ENCODE results near the gene GSX1.
"Not testable (repeated sequence)": the region's sequence is repeated elsewhere in the genome, so short reads cannot be mapped to it uniquely, and the experiment has no call there.

Gene GSX1

GRCh38 chr13:27792393-27793218 lies at the start of gene GSX1:
Gene GSX1 (plus strand): TSS chr13:27792483. CDS start chr13:27792691, 208 bp downstream.
- DNase-seq (ENCODE audit: low read depth in 2 of 2), result peak; percentile 32 to 38

- DNase-seq (ENCODE audit: low read depth in 2 of 2), result no peak
Observed at GRCh38 chr13:27744801-27745200, 47.5 kb upstream of the GSX1 start.

DNA sequence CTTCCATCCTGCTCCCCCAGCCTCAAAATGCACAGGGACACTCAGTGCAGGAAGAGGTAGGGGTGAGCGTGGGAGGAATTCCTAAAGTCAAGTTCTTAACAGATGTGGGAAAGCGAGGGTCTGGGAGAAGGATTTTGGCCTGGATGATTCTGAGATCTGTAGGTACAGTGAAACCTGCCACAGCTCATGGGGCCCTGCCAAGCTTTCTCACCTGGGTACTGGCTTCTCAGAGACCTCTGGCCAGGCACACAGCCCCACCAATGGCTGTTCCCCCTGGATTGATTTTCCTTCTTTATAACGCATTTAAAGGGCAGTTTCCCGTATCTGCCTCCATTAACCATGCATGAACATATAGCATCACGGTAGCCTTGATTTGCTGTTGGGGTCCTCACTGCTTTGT lies 47.0 kb upstream of the GSX1 start:
- no peak for DNase-seq (ENCODE audit: low read depth in 2 of 2)

GRCh38 chr13:27748143-27748542 lies 44.1 kb upstream of the GSX1 start:
- not testable (repeated sequence) for DNase-seq (ENCODE audit: low read depth in 2 of 2)

GRCh38 chr13:27751953-27752532 lies 40.2 kb upstream of the GSX1 start:
- no peak for DNase-seq (ENCODE audit: low read depth in 2 of 2)

DNA sequence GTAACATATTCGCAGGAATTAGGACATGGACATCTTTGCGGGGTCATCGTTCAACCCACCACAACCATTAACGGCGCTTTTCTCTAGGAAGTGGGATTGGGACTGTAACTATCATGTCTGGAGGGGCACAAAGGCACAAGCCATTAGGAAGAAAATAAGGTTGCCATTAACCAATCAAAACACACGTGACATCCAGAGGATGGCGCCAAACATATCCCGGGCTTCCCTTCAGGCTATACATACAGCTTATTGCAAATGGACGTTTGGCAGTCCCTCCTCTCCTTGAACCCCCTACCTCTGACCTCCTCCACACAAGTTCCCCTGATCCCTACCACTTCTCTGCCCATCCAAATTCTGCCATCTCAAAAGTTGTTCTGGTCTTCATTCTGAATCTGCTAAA lies 26.6 kb upstream of the GSX1 start:
- DNase-seq (ENCODE audit: low read depth in 2 of 2), result no peak

DNA sequence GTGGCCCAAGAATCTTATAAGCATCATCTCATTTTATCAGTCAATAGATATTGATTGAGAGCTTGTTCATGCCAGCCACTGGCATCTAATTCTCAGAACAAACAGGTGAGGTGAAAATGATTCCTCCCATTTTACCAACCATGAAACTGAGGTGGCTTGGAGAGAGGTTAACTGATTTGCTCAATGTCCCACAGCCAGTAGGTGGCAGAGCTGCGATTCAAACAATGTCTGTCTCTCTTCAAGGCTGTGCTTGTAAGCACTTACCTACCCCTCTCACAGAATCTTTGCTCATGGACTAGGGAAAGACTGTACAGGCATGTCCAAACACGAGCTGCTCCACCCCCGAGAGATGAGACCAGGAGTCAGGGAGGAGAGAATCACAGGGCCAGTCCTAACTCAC lies 21.5 kb upstream of the GSX1 start:
- DNase-seq (ENCODE audit: low read depth in 2 of 2), result no peak

DNA sequence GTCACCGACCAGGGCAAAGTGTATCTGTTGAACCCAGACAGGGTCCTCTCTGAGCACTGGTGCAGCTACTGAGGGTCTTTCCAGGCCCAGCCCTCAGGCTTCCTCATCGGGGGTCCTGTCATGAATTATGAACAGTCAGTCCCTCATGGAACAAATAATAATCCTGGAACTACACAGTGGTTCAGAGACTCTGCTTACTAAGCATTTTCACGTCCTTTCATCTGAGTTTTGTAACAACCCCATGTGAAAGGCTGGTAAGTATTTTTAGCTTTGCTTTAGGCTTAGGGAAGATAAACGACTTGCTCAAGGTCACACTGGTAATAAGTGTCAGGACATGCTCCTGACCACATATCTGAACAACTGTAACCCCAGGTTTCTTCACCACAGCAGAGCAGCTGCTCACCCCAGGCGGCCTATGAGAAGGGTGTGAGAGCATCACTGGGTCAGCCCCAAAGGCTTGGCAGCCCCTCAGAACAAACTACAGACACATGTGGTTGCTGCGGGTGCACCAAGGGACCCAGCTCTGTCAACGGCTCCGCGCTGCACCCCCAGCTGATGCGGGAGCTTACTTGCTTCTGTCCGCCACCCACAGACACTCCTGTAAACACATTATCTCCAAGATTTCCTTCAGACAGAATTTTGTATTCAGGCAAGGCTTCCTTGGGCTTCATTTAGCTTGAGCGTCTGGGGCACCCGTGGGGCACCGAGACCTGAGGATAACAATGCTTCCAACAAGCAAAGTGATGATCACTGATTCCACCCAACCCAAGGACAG lies 19.4 kb upstream of the GSX1 start:
- DNase-seq (ENCODE audit: low read depth in 2 of 2), result no peak

GRCh38 chr13:27774169-27774568 lies 18.1 kb upstream of the GSX1 start:
- DNase-seq (ENCODE audit: low read depth in 2 of 2), result no peak

DNA sequence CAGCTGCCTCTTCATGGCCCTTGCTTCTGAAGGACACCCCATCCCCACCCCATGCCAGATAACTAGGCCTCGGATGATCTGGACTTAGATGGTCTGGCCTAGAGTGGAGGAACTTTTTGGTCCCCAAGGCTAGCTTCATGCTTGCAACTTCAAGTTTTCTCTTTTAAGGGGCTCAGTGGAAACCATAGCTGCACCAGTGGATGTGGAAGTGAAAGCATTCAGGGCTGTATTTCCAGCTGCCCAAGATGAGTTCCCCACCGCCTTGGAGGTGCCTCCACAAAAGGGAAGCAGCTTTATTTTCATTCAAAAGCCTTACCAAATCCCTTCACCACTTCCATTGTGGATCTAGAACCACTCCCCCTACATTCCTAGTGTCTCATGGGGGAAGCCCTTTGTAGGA lies 17.6 kb upstream of the GSX1 start:
- no peak for DNase-seq (ENCODE audit: low read depth in 2 of 2)

DNA sequence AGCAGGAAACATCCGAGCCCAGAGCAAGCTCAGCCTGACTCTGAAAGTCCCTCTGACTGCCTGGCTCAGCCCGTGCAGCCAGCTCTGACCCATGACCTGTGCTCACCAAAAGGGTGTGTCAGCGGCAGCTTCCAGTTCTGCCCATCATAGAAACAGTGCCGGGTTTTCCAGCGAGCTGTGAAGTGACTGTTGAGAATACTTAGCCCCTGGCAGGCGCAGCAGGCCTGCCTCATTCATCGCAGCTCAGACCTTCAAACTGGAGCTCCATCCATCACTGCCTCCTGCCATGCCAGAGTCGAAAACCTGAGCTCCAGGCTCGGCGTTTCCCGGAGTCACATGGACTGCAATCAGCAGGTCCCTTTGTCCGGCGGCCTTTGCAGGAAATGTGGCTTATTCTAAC lies 16.3 kb upstream of the GSX1 start:
- no peak for DNase-seq (ENCODE audit: low read depth in 2 of 2)

GRCh38 chr13:27782151-27782550 lies 10.1 kb upstream of the GSX1 start:
- DNase-seq (ENCODE audit: low read depth in 2 of 2), result no peak

GRCh38 chr13:27783111-27783510 lies 9.2 kb upstream of the GSX1 start:
- no peak for DNase-seq (ENCODE audit: low read depth in 2 of 2)

- DNase-seq (ENCODE audit: low read depth in 2 of 2), result no peak
Observed at GRCh38 chr13:27788271-27788670, 4.0 kb upstream of the GSX1 start.

- no peak for DNase-seq (ENCODE audit: low read depth in 2 of 2)
Observed at GRCh38 chr13:27789153-27789494, 3.2 kb upstream of the GSX1 start.

- DNase-seq (ENCODE audit: low read depth in 2 of 2), result no peak
Observed at GRCh38 chr13:27789495-27790303, 2.6 kb upstream of the GSX1 start.

GRCh38 chr13:27790523-27790922 lies 1.8 kb upstream of the GSX1 start:
- DNase-seq (ENCODE audit: low read depth in 2 of 2), result no peak

DNA sequence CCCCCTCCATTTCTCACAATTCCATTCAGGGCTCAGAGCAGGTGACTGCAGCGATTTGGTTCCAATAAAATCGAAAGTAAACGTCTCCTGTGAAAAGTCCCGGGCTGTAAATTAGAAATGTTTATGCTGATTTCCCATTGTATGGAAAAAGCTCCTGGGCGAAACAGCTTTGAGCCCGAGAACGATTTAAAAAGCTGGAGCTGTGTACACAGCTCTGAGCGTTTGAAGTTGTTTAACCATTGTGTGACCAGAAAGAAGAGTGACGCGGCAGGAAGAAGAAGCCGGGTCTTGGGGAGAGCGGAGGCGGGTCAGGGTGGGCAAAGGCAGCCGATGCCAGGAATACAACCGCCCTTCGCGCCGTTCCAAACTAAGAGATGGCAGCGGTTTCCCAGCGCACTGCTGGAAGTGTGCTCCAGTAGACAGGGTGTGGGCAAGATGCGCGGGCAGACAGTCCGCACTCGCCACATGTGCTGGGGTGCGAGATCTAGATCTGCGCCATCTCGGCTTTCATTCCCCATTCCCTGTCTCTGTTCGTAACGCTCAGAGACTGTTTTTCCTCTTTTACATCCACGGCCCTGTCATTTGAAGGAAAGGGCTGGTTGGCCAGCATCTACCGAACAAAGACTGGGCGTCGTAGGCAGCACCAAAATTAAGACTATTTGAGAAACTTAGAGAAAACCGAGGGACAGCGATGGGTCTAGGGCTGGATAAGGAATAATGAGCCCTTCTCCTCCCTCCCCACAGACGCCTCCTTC lies 960 bp upstream of the GSX1 start:
- no peak for DNase-seq (ENCODE audit: low read depth in 2 of 2)

- DNase-seq (ENCODE audit: low read depth in 2 of 2), result no peak
Observed at GRCh38 chr13:27791901-27792392, 336 bp upstream of the GSX1 start.

DNA sequence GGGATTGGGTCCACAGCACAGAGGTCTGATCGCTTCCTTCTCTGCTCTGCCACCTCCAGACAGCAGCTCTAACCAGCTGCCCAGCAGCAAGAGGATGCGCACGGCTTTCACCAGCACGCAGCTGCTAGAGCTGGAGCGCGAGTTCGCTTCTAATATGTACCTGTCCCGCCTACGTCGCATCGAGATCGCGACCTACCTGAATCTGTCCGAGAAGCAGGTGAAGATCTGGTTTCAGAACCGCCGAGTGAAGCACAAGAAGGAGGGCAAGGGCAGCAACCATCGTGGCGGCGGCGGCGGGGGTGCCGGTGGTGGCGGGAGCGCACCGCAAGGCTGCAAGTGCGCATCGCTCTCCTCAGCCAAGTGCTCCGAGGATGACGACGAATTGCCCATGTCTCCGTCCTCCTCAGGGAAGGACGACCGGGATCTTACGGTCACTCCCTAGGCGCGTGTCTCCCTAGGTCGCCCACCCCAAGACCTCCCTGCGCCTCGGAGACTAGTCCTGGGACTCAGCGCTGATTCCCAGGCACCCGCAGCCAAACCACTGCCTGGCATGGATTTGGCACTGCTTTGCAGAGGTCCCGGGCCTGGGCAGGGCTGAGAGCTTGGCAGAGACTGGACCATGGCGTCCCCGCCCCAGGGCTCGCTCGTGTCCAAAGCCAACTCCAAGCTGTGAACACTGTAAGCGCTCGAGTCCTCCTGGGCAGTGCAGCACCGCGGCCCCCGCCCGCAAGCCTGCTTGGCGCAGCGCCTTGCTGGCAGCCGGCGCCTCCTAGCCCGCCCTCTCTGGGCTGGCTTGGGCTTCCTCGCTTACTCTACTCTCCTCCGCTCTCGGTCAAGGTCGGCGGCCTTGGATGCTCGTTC lies 1.5 kb downstream of the GSX1 start:
- no peak for DNase-seq (ENCODE audit: low read depth in 2 of 2)

Measured in stimulated activated CD4-positive, alpha-beta T cell treated with anti-CD3 and anti-CD28 coated beads, Interleukin-4, amount 100 ng/mL, for 48 hours (primary cell).